Fibroblast of lung (primary cell): ENCODE data around the gene CROCC2. TPM values are rescaled to one million over a fixed set of nuclear protein-coding genes. Genes with fewer than 3 reads are reported as not detected.

Experiments
- DNase-seq, 2 donors: peaks; one replicate each; pipeline versions ENCODE4 v3.0.0 to v3.0.0-alpha.2; 2010; ENCODE audit warnings: low read depth in 2 of 2
- H2AFZ ChIP-seq: 2 replicates; pipeline ENCODE4 v1.5.1; 2012; ENCODE audit warnings: low read length, control low read depth, inconsistent platforms
- H3K27ac ChIP-seq: 2 replicates; pipeline ENCODE4 v1.5.1; 2011; ENCODE audit warnings: low read length, control low read depth; ENCODE audit not compliant: insufficient read depth
- H3K27me3 ChIP-seq: 2 replicates; pipeline ENCODE4 v1.5.1; 2011; ENCODE audit warnings: mild to moderate bottlenecking, low read length; ENCODE audit not compliant: control insufficient read depth, insufficient read depth
- H3K36me3 ChIP-seq: 2 replicates; pipeline ENCODE4 v1.5.1; 2011; ENCODE audit warnings: low read length; ENCODE audit not compliant: control insufficient read depth, insufficient read depth
- H3K4me1 ChIP-seq: 2 replicates; pipeline ENCODE4 v1.5.1; 2011; ENCODE audit warnings: low read length; ENCODE audit not compliant: control insufficient read depth, insufficient read depth; ENCODE audit errors: extremely low read depth
- H3K4me2 ChIP-seq: 2 replicates; pipeline ENCODE4 v1.5.1; 2011; ENCODE audit warnings: low read length, control low read depth; ENCODE audit not compliant: insufficient read depth; ENCODE audit errors: extremely low read depth
- H3K4me3 ChIP-seq, 4 experiments: fragments of 200-600 bp in 1 of 4; sonication (generic) in 1 of 4; replicated peaks in 1 of 4; 2 replicates each; pipeline ENCODE4 v1.5.1; 2011 to 2016; ENCODE audit warnings: low read length in 4 of 4, low read depth in 3 of 4, mild to moderate bottlenecking in 3 of 4, control low read depth in 2 of 4, inconsistent platforms in 1 of 4, mixed read lengths in 1 of 4; ENCODE audit not compliant: insufficient read depth in 1 of 4; ENCODE audit errors: control extremely low read depth in 1 of 4
- H3K79me2 ChIP-seq: 2 replicates; pipeline ENCODE4 v1.5.1; 2012; ENCODE audit warnings: mild to moderate bottlenecking, low read length, inconsistent platforms; ENCODE audit not compliant: control insufficient read depth, insufficient read depth
- H3K9ac ChIP-seq: 2 replicates; pipeline ENCODE4 v1.5.1; 2011; ENCODE audit warnings: mild to moderate bottlenecking, low read length, control low read depth; ENCODE audit not compliant: insufficient read depth
- H3K9me3 ChIP-seq: 2 replicates; pipeline ENCODE4 v1.5.1; 2012; ENCODE audit warnings: low read depth, low read length; ENCODE audit not compliant: control insufficient read depth, insufficient read depth
- H4K20me1 ChIP-seq: 2 replicates; pipeline ENCODE4 v1.5.1; 2011; ENCODE audit warnings: low read length; ENCODE audit not compliant: control insufficient read depth, insufficient read depth; ENCODE audit errors: extremely low read depth
- EZH2 ChIP-seq: IDR thresholded peaks from 2 replicates; pipeline ENCODE4 v1.5.1; 2012; ENCODE audit warnings: low read length, control low read depth, mild to moderate bottlenecking; ENCODE audit errors: missing control alignments
- polyA plus RNA-seq, 2 donors: library from polyadenylated mRNA; depleted of rRNA in 1 of 2; stranded (reverse) in 1 of 2; unstranded in 1 of 2; fragments of >200 nt; gene quantifications; 2 replicates each; pipeline ENCODE4 v1.2.1, GENCODE V29; 2011 to 2012; ENCODE audit warnings: missing spikeins in 1 of 2
- total RNA-seq: library from RNA; depleted of rRNA; stranded (reverse); fragments of >200 nt; gene quantifications from 2 replicates; pipeline ENCODE4 v1.2.1, GENCODE V29; 2014
- TF ChIP-seq, protein P1 (sequence below), 2 donors: IDR thresholded peaks in 1 of 2; conservative IDR thresholded peaks in 1 of 2; 1 replicate in 1 of 2; 2 replicates in 1 of 2; pipeline ENCODE4 v1.5.1; 2011 to 2012; ENCODE audit warnings: low read length in 2 of 2, control low read depth in 1 of 2, inconsistent platforms in 1 of 2, low read depth in 1 of 2, mild to moderate bottlenecking in 1 of 2

Gene CROCC2
- total and polyA plus RNA-seq, 2 donors (not counting 1 experiment from before 2014, with no cell fraction given), result 0.12 to 0.33 TPM

DNA sequence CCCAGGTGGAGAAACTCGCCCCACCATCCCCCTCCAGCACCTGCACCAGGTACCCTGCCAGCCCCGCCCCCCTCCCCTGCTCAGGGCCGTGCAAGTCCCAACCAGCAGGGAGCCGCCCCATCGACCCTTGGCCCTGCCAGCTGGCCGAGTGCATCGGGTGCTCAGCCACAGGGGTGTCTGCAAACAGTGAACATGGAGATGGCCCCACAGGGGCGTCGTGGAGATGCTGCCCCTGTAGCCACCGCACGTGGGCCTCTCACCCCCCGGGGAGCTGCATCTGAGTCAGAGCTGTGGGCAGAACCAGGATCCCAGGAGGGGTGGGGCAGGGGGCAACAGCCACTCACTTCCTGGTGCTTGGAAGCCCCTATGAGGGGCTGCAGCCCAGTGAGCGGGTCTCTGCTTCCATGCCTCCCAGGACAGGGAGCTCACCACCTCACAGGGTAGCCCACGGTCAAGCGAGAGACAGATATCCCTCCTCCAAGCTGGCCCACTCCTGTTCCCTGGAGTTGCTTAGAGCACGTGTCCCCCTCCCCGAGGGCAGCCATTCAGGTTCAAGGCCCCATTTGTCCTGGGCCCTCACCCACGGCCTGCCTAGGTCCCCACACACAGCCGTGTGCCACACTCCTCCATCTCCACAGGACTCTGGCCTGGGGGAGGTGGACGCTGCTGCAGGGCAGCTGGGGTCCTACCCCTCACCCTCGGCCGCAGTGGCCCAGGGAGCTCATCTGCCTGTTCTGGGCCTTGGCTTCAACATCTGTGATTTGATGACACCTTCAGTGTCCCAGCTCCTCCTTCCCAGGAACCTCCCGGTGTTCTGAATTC, 9.1 kb upstream of the CROCC2 start:
- Histone ChIP-seq H3K9ac (no peak overlapping the region), H3K79me2 (no peaks in the 10 kb centered on the region), H4K20me1 (no peaks in the 10 kb centered on the region), H3K27me3 (no peaks in the 10 kb centered on the region), H3K4me3 (no peak overlapping the region), H2AFZ (no peak overlapping the region), H3K27ac (no peak overlapping the region), H3K4me2 (no peak overlapping the region), H3K9me3 (no peaks in the 10 kb centered on the region), H3K36me3 (no peaks in the 10 kb centered on the region), H3K4me1 (no peaks in the 10 kb centered on the region)
- no peak for DNase-seq
- no peak for TF ChIP-seq EZH2
- TF ChIP-seq, protein P1, sequence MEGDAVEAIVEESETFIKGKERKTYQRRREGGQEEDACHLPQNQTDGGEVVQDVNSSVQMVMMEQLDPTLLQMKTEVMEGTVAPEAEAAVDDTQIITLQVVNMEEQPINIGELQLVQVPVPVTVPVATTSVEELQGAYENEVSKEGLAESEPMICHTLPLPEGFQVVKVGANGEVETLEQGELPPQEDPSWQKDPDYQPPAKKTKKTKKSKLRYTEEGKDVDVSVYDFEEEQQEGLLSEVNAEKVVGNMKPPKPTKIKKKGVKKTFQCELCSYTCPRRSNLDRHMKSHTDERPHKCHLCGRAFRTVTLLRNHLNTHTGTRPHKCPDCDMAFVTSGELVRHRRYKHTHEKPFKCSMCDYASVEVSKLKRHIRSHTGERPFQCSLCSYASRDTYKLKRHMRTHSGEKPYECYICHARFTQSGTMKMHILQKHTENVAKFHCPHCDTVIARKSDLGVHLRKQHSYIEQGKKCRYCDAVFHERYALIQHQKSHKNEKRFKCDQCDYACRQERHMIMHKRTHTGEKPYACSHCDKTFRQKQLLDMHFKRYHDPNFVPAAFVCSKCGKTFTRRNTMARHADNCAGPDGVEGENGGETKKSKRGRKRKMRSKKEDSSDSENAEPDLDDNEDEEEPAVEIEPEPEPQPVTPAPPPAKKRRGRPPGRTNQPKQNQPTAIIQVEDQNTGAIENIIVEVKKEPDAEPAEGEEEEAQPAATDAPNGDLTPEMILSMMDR (conservative IDR thresholded peaks at IDR 0.05 in 1 of 2, IDR thresholded peaks at IDR 0.05 in 1 of 2; ENCODE audit: low read depth in 1 of 2, low read length in 2 of 2), result no peak

DNA sequence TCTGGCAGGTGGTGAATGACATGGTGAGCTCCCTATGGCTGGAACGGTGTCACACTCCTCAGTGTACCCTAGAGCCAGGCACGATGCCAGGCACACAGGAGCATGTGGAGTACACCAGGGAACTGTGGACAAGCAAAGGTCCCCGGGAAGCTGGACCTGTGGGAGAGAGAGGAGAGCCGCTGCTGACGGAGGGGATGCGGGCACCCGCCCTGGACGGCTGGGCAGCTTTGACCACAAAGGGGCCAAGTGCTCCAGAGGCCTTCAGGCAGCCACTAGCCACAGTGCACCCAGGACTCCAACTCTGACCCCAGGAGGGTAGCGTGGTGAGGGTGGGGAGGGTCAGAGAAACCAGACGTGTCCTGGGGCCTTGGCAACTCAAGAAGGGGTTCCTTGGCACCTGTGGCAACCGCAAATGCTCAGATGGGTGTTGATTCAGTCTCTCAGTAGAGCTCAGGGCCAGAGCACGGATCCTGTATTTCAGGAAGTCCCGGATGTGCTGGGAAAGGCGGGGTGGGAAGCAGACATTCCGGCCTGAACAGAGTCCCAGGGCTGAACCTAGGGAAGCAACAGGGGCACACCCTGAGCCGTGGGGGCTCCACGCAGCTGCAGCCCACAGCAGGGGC, 7.9 kb upstream of the CROCC2 start:
- TF ChIP-seq, protein P1 (conservative IDR thresholded peaks at IDR 0.05 in 1 of 2, IDR thresholded peaks at IDR 0.05 in 1 of 2; ENCODE audit: low read depth in 1 of 2, low read length in 2 of 2), result no peak
- TF ChIP-seq EZH2, result no peak
- Histone ChIP-seq H3K27ac (no peak overlapping the region), H3K4me2 (no peak overlapping the region), H3K4me3 (no peak overlapping the region), H3K79me2 (no peaks in the 10 kb centered on the region), H3K36me3 (no peaks in the 10 kb centered on the region), H3K27me3 (no peaks in the 10 kb centered on the region), H3K9ac (no peak overlapping the region), H3K4me1 (no peaks in the 10 kb centered on the region), H2AFZ (no peak overlapping the region), H3K9me3 (no peaks in the 10 kb centered on the region), H4K20me1 (no peaks in the 10 kb centered on the region)
- no peak for DNase-seq

DNA sequence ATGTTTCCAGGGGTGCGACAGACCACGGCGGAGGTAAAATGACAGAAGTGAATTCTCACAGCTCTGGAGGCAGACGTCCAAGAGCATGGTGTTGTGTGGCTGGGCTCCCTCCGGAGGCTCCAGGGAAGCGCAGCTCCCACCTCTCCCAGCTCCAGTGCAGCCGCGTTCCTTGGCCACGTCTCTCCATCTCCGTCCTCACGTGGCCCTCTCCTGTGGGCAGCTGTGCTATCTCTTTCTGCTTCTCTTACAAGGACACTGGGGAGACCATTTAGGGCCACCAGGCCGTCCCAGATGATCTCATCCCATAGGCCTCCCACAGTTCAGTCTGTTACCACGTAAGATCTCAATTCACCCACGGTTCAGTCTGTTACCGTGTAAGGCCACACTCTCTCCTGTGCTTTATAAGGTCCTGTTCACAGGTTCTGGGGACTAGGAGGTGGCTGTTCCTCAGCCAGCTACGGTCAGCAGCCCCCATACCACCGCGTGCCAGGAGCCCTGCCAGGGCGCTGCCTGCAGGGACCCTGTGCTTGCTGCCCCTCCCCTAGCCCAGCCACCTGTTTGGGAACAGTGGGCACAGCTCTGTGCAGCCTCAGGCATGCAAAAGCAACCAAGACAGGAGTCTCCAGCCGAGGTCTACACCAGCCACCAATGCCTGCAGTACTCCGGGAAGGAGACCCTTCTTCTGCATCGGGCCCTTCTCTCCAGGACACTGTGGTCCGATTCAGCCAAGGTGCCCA, 7.2 kb upstream of the CROCC2 start:
- TF ChIP-seq EZH2, result no peak
- TF ChIP-seq, protein P1 (conservative IDR thresholded peaks at IDR 0.05 in 1 of 2, IDR thresholded peaks at IDR 0.05 in 1 of 2; ENCODE audit: low read depth in 1 of 2, low read length in 2 of 2), result no peak
- Histone ChIP-seq H4K20me1 (no peaks in the 10 kb centered on the region), H3K36me3 (no peaks in the 10 kb centered on the region), H2AFZ (no peak overlapping the region), H3K27ac (no peak overlapping the region), H3K4me3 (no peak overlapping the region), H3K4me1 (no peaks in the 10 kb centered on the region), H3K27me3 (no peaks in the 10 kb centered on the region), H3K4me2 (no peak overlapping the region), H3K79me2 (no peaks in the 10 kb centered on the region), H3K9me3 (no peaks in the 10 kb centered on the region), H3K9ac (no peak overlapping the region)
- DNase-seq, result no peak
